ENCODE measurements around the gene ARRDC1.
"Not testable (repeated sequence)": the region's sequence is repeated elsewhere in the genome, so short reads cannot be mapped to it uniquely, and the experiment has no call there.

Gene ARRDC1

DNA sequence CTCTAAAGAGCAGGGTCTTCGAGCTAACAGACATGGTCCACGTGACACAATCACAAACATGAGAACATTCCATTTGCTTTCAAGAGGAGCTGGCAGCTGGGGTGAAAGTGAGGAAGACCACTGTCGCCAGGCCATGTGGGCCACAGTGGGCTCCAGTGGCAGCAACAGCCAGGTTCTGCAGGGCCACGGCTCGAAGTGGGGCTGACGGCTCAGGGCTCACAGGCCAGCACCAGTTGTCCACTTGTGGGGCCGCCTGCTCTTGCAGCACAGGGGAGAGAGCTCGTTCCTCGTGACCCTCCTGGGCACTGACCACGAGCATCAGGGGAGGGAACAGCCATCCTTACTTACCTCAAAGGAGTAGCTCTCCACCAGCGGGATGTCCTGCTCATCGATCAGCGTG is 17.2 kb upstream of the ARRDC1 start:
- no peak for DNase-seq

DNA sequence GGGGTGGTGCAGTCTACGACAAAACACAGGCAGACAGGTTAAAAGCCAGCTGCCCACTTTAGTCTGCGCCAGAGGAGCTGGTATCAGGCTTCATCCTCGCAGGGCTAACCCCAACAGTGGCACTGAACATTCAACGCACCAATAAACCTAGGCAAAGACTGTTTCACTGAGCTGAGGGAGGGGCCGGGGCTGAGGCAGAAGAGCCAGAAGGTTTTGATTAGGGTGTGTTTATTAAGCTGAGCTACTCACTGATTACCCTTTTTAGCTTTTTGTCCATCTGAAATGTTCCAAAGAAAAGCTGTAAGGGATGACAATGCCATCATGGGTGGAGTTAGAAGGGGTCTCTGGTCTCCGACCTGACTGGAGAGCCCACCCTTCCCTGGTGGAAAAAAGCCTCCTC is 16.6 kb upstream of the ARRDC1 start:
- DNase-seq: no peak

DNA sequence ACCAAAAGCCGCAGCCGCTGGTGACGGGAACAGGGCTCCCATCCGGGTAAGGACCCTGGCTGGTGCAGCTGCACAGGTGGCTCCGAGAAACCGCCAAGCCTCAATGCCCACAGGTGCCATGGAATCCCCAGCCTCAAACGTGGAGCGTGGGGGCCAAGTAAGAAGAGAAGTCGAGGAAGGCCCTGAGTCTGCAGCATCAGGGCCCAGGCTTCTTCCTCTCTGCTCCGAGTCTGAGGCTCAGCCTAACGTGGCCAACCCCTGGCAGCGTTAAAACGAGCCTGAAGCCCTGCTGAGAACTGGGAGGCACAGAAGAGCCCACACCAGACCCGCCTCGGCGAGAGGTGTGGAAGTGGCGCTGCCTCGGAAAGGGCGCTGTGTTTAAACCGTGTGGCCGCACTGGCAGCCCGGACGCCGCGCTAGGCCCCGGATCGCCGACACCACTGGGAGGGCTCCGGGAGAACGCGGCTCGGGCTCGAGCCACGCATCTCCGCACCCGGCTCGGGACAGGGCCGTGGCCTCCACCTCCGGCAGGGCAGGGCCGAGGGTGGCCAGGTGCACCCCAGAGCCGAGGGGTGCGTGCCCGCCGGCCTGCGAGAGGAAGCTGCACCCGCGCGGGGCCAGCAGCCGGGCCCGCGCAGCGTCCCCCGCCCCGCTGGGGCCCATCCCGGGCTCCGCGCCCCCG is 15.9 kb upstream of the ARRDC1 start:
- no peak for DNase-seq

DNA sequence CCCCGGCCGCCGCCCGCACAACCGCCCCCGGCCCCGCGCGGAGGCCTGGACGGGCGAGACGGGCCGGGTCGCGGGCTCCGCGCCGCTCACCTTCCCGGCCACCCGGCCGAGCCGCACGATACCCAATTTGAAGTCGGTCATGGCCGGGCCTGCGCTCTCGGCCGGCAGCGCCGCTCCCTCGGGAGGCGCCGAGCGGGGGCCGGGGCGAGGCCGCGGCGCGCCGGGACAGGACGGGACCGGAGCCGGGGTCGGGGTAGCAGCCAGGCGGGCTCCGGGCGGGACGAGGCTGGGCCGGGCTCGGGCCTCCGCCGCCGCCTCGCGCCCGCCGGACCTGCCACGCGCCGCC is 15.4 kb upstream of the ARRDC1 start:
- DNase-seq: no peak

DNA sequence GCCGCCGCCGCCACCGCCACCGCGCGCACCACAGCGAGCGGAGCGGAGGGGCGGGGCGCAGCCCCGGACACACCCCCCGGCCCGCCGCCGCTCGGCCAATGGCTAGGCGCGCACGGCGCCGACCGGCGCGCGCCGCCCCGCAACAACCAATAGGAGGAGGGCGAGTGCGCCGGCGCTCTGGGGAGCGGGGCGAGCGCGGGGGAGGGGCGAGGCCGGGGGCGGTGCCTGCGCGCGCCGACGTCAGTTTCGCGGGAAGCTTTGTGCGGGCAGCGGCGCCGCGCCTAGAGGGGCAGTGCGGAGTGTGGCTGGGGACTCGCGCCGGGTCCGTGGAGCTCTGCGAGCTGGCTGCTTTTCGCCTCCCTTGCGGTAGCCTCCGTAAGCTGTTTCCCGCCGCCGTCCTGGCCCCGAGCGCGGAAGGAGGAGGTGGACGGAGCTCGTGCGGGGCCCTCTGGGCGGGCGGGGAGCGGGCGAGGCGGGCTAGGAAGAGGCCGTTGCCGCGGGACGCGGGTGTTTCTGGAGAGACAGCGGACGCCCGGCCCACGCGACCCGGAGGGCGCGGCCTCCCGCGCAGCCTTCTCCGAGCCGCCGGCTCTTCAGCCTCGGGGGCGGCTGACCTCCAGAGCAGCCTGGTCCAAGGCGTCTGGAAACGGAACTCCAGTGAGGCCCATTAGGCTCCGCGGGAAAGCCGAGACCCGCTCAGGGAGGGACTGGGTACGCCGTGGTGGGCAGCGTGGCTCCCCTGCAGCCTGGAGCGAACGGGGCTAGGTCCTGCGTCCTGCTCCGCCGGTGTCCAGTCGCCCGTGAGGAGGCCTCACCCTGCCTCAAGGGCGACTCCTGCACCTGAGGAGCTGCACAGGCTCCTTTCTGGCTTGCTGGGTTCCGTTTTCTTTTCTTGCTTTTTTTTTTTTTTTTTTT is 14.8 kb upstream of the ARRDC1 start, which contains the start of gene ZMYND19:
ZMYND19 (minus strand) TSS at position 44 of the 915 bp plus-strand sequence. CDS start 249 bp downstream, outside the sequence.
- peak; percentile 88 for DNase-seq

DNA sequence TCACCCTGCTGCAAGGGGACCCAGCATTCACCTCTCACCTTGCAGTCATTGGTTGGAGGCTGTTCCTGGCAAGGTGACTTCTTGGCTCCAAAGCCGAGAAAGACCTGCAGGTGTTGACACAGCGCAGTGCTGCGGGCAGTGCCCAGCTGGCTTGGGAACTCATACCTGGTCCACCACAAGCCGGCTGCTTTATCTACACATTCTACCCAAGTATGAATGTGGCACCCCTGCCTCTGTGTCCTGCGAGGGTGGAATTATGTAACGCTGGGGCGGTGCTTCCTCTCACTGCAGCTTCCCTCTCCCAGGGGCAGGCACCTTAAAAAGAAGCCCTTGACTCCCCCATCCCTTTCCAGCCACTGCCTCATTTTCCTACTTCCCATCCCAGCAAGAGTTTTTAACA is 12.7 kb upstream of the ARRDC1 start:
- no peak for DNase-seq

DNA sequence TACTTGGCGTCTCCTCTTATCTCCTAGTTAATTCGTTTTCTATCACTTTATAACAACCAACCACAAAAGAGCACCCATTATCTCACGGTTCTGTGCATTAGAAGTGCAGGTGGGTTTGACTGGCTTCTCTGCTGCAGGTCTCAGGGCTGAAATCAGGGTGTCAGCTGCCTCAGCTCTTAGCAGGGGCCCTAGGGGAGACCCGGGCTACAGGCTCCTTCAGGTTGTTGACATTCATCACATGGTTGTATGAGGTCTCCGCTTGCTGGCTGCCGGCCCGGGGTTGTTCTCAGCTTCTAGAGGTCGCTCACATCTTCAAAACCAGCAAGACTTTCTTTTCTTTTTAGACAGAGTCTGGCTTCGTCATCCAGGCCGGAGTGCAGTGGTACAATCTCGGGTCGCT is 12.3 kb upstream of the ARRDC1 start:
- no peak for DNase-seq

DNA sequence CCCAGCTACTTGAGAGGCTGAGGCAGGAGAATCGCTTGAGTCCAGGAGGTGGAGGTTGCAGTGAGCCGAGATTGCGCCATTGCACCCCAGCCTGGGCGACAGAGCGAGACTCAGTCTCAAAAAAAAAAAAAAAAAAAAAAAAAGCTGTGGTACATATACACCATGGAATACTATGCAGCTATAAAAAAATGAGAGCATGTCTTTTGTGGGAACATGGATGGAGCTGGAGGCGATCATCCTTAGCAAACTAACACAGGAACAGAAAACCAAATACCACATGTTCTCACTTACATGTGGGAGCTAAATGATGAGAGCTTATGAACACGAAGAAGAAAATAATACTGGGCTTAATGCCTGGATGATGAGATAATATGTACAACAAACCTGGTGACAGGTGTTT is 8.9 kb upstream of the ARRDC1 start:
- not testable (repeated sequence) for DNase-seq

DNA sequence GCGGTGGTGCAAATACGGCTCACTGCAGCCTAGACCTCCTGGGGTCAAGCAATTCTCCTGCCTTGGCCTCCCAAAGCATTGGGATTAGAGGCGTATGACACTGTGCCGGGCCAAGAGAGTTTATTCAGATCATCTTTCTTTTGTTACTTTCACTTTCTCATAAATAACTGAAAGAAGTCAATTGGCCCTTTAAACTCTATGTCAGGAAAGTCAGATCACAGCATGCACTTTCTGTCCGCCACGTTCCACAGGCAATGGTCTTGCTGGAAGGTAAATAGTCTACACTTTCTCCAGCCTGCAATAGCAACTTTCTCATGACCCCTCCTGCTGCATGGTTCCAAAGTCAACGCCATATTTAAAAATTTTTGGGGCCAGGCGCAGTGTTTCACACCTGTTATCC is 6.5 kb upstream of the ARRDC1 start:
- no peak for DNase-seq

DNA sequence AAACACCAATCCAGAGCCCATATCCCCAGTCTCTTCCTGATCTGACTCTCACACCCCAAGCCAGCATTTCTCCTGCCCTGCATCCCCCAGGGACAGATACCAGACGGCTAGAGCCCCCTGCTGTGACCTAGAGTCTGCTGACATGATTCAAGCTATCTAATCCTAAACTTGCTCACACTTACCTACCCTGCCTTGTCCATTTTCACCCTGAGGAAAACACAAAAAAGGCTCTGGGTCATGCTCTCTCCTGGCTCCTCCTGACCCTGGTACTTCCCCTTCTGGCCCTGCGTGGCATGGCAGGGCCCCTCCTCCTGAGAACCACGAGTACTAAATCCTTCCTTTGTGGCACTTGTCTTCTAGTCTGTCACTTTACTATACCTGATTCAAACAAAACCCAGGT is 2.8 kb upstream of the ARRDC1 start:
- no peak for DNase-seq

DNA sequence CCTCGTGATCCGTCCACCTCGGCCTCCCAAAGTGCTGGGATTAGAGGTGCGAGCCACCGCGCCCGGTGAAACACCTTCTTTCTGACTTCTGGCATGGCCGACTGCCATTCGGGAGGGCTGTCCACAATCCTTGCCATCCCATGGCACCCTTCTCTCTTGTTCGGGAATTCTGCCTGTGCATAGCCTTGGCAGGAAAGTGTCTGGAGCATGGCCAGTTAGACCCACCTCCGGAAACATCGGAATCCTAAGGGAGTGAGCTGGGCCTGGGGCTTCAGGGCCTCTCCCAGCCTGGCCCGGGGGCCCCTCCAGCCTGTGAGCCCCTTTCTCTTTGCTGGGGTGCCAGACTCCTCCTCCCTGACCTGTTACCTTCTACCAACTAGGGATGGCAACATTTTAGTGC is 1.6 kb upstream of the ARRDC1 start:
- no peak for DNase-seq

DNA sequence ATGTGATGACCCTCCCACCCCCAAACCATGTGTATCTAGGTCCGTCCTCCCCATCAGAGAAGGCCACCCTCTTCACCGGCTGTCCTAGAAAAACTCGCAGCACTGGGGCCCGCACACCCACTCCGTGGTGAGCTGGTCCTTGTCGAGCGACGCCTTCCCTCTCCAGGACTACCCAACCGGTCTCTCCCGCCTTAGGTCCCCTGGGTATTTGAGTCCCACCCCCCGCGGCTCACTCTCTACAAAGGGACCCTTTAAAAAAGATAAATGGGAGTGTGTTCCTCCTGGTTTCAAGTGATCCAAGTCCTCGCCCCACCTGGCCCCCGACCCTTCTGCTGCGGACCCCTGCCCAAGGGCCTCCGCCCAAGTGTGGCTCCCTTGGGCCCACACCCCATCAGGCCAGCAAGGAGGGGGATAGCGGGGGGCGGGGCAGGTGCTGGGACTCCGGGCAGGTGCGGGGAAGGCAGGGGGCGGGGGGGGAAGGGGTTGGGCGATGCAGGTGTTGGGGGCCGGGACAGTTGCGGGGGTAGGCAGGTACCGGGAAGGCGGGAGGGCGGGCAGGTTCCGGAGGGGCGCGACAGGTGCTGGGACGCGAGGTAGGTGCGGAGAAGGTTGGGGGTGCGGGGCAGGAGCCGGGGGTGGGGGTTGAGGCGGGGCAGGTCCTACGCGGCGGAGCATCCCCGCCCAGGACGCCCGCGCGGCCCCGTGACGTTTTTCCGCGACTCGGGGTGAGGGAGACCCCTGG is 970 bp upstream of the ARRDC1 start:
- DNase-seq: no peak

DNA sequence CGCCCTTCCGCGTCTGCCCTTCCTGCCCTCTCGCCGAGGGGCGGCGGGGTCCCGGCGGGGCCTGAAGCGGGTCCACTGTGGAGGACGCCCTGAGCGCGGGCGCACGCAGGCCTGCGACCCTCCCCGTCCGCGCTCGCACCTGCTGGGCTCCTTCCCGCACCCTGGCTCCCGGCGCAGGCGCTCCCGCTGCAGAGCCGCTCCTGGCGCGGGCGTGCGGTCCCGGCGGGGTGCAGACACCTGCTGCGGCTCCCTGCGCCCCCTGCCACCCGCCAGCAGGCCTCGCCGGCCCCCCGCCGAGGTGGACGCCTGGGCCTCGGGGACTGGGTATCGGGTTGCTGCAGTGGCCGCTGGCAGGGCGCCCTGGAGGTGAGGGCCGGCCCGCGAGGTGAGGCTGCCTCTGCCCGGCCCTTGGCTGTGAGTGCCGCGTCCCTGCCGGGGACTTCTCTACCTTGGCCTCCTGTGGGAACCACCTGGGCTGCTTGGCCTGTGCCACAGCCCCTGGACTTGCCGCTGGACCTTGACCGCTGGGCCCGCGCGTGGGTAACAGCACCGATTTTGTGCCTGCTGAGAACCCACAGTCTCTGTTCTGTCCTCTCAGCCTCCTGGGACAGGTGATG is 627 bp downstream of the ARRDC1 start:
- DNase-seq: no peak

DNA sequence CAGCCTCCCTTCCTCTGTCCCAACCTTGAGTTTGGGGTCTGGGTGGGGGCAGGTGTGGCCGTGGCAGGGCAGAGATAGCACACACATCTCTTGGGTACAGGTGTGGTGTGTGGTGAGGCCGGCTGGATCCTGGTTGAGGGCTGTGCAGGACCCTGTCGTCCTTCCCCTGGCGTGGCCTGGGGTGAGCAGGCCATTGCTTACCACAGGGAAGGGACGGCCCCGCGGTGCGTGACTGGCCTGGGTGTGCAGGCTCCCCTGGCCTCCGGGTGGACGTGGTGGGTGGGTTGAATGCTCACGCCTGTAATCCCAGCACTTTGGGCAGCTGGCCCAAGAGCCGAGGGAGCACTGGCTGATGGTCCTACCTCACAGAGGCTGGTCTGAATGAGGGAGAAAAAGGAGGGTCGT is 1.2 kb downstream of the ARRDC1 start:
- no peak for DNase-seq

DNA sequence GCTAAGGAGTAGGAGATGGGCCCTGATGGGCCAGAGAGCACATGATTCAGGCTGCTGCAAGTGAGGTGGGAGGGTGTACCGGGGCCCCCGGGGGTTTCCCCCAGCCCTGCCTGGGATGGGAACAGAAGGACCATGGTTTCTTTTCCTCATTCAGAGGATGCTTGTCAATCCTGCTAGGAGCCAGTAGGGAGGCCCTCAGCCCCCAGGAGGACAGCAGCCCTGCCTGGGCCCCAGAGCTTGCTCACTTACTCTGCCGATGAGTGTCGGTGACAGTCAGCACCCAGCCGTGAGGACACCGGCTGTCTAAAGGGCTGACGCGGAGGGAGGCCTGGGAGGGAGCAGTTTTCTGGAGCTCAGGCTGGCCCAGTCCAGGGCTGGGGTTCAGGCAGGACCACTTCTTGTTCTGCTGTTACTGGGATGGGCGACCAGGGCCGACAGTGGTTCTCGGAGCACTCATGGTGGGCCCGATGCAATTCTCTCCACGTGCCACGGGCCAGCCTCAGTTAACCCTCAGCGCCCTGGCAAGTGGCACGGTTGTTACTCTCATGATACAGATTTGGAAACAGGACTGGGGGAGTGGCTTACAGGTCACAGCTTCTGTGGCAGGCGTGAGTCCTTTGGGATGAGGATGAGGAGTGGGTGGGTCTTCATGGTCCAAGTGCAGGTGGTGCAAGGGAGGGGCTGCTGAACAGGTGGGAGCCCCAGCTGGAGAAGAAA is 1.8 kb downstream of the ARRDC1 start:
- DNase-seq: peak; percentile 28

DNA sequence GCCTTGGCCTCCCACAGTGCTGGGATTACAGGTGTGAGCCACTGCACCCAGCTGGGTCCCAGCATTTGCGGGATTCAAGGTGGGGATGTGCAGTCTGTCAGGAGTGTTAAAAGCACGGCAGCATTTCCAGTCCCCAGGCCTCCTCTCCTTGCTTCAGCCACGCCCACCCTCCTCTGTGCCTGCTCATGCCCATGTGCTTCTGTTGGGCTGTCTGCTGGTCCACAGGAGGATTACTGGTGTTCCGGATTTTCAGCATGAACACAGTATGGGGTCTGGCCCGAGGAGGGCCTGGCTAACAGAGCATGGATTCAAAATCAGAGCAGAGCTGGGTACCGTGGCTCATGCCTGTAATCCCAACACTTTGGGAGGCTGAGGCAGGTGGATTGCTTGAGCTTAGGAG is 5.5 kb downstream of the ARRDC1 start:
- DNase-seq: no peak

DNA sequence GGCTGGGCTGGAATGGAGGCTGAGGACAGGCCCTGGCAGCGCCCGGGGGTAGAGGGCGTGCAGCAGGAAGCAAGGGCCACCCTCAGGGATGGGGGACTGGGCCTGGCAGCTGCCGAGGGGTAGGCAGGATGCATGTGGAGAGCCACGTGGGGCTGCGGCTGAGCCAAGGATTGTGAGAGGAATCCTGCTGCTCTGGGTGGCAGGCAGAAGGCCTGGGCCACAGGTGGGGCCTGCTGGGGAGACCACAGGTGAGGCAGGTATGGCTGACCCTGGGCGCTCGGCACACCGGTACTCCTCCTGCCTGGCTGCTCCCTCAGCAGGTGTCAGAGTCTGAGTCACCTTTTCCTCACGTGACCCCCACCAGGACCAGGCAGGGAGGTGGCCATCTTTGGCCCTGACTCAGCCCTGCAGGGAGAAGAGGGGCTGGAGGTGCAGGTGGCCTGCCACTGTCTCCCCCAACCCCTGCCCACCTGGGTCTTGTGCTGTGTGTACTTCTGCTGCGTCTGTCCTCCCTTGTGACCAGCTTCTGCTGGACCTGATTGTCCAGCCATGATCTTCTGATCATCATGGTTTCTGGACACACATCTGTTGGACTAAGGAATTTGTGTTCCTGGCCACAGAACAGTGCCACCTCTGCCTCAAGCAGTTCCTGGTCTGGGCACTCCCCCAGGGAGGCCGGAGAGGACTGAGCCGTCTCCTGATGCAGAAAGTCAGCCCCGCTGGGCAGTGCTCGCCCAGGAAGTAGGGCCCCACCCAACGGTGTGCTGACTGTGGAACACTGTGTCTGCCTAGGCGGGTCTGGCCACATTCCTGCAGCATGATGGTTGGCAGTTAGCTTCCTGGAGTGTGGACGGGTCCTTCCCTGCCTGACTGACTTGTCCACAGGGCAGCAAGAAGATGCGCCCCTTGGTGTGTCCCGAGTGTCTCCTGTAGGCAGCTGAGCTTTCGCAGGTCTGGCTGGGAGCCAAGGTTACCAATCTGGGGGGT is 6.4 kb downstream of the ARRDC1 start:
- peak; percentile 46 for DNase-seq

DNA sequence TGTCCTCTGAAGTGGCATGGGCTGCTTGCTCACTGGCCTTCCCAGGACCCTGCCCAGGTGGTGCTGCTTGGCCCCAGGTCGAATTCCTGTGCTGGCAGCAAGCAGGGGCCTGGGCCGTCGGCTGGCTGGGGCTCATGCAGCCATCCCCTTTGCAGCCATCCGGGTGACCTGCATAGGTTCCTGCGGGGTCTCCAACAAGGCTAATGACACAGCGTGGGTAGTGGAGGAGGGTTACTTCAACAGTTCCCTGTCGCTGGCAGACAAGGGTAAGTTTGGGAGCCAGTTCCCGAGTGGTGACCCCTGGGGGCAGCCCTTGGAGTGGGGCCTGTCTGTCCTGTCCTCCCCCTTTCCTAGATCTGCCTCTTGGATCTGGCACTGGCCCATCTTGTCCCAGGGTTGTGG is 7.3 kb downstream of the ARRDC1 start:
- no peak for DNase-seq

DNA sequence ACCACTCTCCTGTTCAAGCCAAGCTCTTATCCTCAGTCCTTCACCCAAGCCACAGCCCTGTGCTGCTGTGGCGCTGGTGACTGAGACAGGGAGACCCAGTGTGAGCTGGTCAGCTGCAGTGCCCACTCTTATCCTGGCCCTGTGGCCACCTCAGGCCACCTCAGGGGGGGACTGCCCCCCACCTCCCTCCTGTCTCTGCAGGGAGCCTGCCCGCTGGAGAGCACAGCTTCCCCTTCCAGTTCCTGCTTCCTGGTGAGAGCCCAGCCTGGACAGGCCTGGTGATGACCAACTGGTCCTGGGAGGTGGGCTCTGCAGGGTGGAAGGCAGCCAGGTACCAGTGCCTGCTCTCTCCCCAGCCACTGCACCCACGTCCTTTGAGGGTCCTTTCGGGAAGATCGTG is 7.8 kb downstream of the ARRDC1 start:
- DNase-seq: no peak

DNA sequence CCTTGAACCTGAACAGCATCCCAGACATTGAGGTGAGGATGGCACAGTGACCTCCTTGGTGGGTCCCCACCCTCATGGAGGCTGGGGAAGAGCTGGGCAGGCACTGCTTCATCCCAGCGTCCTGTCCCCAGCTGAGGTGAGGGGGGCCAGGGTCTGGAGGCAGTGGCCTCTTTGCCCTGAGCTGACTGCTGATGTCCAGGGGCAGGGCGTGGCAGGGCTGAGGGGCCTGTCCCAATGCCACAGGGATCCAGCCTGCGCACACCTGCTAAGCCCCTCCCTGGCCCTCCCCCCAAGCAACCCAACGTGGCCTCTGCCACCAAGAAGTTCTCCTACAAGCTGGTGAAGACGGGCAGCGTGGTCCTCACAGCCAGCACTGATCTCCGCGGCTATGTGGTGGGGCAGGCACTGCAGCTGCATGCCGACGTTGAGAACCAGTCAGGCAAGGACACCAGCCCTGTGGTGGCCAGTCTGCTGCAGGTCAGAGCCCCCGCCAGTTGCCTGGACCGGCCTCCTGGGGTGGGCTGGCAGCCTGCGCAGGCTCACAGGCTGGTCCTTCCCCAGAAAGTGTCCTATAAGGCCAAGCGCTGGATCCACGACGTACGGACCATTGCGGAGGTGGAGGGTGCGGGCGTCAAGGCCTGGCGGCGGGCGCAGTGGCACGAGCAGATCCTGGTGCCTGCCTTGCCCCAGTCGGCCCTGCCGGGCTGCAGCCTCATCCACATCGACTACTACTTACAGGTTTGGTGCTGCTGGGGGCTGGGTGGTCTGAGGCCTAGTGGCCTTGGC is 8.4 kb downstream of the ARRDC1 start:
- no peak for DNase-seq

Data from stimulated activated CD4-positive, alpha-beta T cell treated with anti-CD3 and anti-CD28 coated beads, Interleukin-1b, Interleukin-23, amount 100 ng/mL, for 48 hours (primary cell).